GM11168 (cell line): ENCODE measurements around the gene LIPG.

Experiments
- in situ Hi-C: fragments of 300-500 bp; cut with MboI; formaldehyde crosslinking; loops from one replicate; pipeline ENCODE4 v1.12.0; 2022; ENCODE audit warnings: low sequenced_read_pairs; ENCODE audit not compliant: unreplicated experiment

LIPG gene

GRCh38 chr18:49628881-49629795 is 67.3 kb downstream of the LIPG start:
- in situ Hi-C loops = no loop called here

- in situ Hi-C loops = no loop called here
Observed at GRCh38 chr18:49630246-49630699, 68.4 kb downstream of the LIPG start.

GRCh38 chr18:49631146-49631866 is 69.4 kb downstream of the LIPG start:
- in situ Hi-C loops = no loop called here

GRCh38 chr18:49632588-49632987 is 70.7 kb downstream of the LIPG start:
- in situ Hi-C loops = no loop called here

- in situ Hi-C loops = no loop called here
Observed at GRCh38 chr18:49638209-49638785, 76.4 kb downstream of the LIPG start.

- in situ Hi-C loops = no loop called here
Observed at GRCh38 chr18:49638891-49639557, 77.2 kb downstream of the LIPG start.

- in situ Hi-C loops = no loop called here
Observed at GRCh38 chr18:49639643-49640391, 78.0 kb downstream of the LIPG start.

- in situ Hi-C loops = no loop called here
Observed at GRCh38 chr18:49640741-49641140, 78.9 kb downstream of the LIPG start.

- in situ Hi-C loops = no loop called here
Observed at GRCh38 chr18:49645196-49645595, 83.3 kb downstream of the LIPG start.

- in situ Hi-C loops = no loop called here
Observed at GRCh38 chr18:49645841-49646351, 84.0 kb downstream of the LIPG start.

GRCh38 chr18:49646873-49647272 is 85.0 kb downstream of the LIPG start:
- in situ Hi-C loops = no loop called here

- in situ Hi-C loops = no loop called here
Observed at GRCh38 chr18:49647496-49648168, 85.8 kb downstream of the LIPG start.

- in situ Hi-C loops = no loop called here
Observed at GRCh38 chr18:49648326-49648725, 86.5 kb downstream of the LIPG start.
